ENCODE measurements around the gene VMAC. TPM values are rescaled to one million over a fixed set of nuclear protein-coding genes. Genes with fewer than 3 reads are reported as not detected.

VMAC gene
- total RNA-seq, 1 donor from 2014 or later = 4.5 TPM

DNA sequence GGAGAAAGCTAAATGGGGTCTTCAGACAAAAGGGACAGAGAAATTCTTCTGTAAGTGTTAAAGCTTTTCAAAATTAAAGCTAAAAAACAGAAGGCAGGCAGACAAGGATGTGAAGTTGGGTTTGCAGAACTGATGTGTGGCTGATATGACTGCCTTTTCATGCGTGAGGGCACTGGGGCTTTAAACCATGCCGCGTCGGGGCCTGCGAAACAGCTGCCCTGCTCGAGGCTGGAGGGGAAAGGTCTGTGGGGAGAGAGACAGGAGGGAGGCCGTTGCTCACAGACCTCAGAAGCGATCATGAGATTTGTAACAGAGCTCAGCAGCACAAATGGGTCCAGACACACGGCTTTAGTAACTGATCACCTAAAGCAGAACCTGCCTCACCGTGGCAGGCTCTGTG, 32.9 kb downstream of the VMAC start:
- DNase-seq (ENCODE audit: low read depth) (no peak), FAIRE-seq (no peak)
- peaks cover 28% of the 10 kb centered on the region for H3K36me3 ChIP-seq (ENCODE audit: control insufficient read depth, insufficient read depth, low read length)

DNA sequence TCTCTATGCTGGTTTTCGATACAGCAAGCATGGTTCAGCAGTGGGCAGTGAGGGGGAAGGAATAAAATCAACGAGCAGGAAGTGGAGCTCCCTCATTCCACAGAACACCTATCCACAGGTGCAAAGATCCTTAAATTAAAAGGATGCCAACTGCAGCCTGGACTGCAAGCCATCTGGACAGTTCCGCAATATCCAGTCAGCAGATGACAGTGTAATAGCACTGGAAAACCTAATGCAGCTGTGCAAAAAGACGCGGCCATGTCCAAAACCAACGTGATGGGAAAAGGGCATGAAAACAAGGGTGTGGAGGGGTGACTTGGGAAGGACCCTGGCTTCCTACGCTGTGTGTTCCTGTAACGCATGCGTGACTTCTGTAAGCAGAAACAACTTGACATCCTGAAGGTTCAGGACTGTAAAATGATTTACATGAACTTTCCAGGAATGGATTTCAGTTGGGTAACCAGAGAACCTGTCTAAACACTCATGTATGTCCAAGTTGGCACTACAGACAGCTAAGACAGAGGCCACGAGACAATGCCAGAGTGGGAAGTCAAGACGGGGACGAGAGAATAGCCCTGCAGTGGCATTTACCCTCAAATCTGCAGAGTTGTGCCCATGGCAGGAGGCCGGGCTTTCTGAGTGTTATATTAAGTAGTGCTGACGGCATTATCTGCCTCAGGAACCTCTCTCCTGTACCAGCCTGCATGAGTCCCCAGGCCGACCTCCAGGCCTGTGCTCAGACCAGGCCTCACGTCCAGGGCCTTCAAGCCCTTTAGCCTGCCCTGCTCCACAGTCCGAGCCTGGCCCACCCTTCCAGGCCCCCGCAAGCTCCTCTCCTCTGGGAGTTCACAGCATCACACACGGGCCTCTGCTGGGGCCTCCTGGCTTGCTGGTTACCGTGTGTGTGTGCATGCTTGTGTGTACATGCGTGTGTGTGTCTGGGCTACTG, 35.9 kb downstream of the VMAC start:
- no peaks in the 10 kb centered on the region for H3K27me3 ChIP-seq (ENCODE audit: control insufficient read depth, insufficient read depth, low read length)
- H3K4me3 ChIP-seq (ENCODE audit: low read depth, low read length) = no peak overlapping the region
- DNase-seq (ENCODE audit: low read depth) (no peak), FAIRE-seq (no peak)
- TF ChIP-seq, protein P1, sequence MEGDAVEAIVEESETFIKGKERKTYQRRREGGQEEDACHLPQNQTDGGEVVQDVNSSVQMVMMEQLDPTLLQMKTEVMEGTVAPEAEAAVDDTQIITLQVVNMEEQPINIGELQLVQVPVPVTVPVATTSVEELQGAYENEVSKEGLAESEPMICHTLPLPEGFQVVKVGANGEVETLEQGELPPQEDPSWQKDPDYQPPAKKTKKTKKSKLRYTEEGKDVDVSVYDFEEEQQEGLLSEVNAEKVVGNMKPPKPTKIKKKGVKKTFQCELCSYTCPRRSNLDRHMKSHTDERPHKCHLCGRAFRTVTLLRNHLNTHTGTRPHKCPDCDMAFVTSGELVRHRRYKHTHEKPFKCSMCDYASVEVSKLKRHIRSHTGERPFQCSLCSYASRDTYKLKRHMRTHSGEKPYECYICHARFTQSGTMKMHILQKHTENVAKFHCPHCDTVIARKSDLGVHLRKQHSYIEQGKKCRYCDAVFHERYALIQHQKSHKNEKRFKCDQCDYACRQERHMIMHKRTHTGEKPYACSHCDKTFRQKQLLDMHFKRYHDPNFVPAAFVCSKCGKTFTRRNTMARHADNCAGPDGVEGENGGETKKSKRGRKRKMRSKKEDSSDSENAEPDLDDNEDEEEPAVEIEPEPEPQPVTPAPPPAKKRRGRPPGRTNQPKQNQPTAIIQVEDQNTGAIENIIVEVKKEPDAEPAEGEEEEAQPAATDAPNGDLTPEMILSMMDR (IDR thresholded peaks at IDR 0.05; ENCODE audit: insufficient read depth, low read length, severe bottlenecking) = no peak
- peaks cover 21% of the 10 kb centered on the region for H3K36me3 ChIP-seq (ENCODE audit: control insufficient read depth, insufficient read depth, low read length)

More for the DNA sequence above, 32.9 kb downstream of the VMAC start:
- TF ChIP-seq, protein P1 (IDR thresholded peaks at IDR 0.05; ENCODE audit: insufficient read depth, low read length, severe bottlenecking) = no peak
- no peaks in the 10 kb centered on the region for H3K27me3 ChIP-seq (ENCODE audit: control insufficient read depth, insufficient read depth, low read length)
- no peak overlapping the region for H3K4me3 ChIP-seq (ENCODE audit: low read depth, low read length)

- no peaks in the 10 kb centered on the region for H3K27me3 ChIP-seq (ENCODE audit: control insufficient read depth, insufficient read depth, low read length)
- TF ChIP-seq, protein P1 (IDR thresholded peaks at IDR 0.05; ENCODE audit: insufficient read depth, low read length, severe bottlenecking) = no peak
- DNase-seq (ENCODE audit: low read depth) (no peak), FAIRE-seq (no peak)
- H3K36me3 ChIP-seq (ENCODE audit: control insufficient read depth, insufficient read depth, low read length) = peaks cover 19% of the 10 kb centered on the region
- H3K4me3 ChIP-seq (ENCODE audit: low read depth, low read length) = no peak overlapping the region
Observed at GRCh38 chr19:5941673-5942072, 37.0 kb downstream of the VMAC start.

GRCh38 chr19:5943045-5943444, 38.4 kb downstream of the VMAC start:
- no peaks in the 10 kb centered on the region for H3K27me3 ChIP-seq (ENCODE audit: control insufficient read depth, insufficient read depth, low read length)
- no peak for DNase-seq (ENCODE audit: low read depth)
- no peak overlapping the region for H3K4me3 ChIP-seq (ENCODE audit: low read depth, low read length)
- FAIRE-seq = no peak
- peaks cover 15% of the 10 kb centered on the region for H3K36me3 ChIP-seq (ENCODE audit: control insufficient read depth, insufficient read depth, low read length)
- TF ChIP-seq, protein P1 (IDR thresholded peaks at IDR 0.05; ENCODE audit: insufficient read depth, low read length, severe bottlenecking) = no peak

DNA sequence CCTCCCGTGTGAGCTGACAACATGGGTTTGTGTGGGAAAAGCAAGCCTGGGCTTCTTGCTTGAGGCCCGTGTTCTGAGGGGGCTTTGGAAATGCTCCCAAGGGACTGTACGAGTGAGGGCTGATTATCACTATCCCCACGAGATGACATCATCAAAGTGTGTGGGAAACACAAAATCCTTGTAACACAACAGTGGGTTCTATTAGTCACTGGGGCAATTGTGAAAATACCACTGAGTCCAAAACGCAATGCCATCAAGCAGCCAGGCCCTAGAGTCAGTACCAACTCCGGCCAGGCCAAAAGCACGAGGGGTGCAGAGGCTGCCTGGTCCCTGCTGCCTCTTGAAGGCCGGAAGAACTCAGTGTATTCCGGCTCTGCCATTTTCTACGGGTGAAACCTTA, 39.0 kb downstream of the VMAC start:
- TF ChIP-seq, protein P1 (IDR thresholded peaks at IDR 0.05; ENCODE audit: insufficient read depth, low read length, severe bottlenecking) = no peak
- FAIRE-seq = no peak
- Histone ChIP-seq H3K27me3 (ENCODE audit: control insufficient read depth, insufficient read depth, low read length) (no peaks in the 10 kb centered on the region), H3K36me3 (ENCODE audit: control insufficient read depth, insufficient read depth, low read length) (peaks cover 16% of the 10 kb centered on the region), H3K4me3 (ENCODE audit: low read depth, low read length) (no peak overlapping the region)
- no peak for DNase-seq (ENCODE audit: low read depth)
